Embryonic facial prominence (tissue), 1 donor: ENCODE results near the gene FNIP1.
"Not testable (repeated sequence)": the region's sequence is repeated elsewhere in the genome, so short reads cannot be mapped to it uniquely, and the experiment has no call there.

Experiments used
- DNase-seq: peaks from one replicate; pipeline ENCODE4 v3.0.0-alpha.2; 2016; ENCODE audit errors: extremely low spot score

FNIP1 gene

DNA sequence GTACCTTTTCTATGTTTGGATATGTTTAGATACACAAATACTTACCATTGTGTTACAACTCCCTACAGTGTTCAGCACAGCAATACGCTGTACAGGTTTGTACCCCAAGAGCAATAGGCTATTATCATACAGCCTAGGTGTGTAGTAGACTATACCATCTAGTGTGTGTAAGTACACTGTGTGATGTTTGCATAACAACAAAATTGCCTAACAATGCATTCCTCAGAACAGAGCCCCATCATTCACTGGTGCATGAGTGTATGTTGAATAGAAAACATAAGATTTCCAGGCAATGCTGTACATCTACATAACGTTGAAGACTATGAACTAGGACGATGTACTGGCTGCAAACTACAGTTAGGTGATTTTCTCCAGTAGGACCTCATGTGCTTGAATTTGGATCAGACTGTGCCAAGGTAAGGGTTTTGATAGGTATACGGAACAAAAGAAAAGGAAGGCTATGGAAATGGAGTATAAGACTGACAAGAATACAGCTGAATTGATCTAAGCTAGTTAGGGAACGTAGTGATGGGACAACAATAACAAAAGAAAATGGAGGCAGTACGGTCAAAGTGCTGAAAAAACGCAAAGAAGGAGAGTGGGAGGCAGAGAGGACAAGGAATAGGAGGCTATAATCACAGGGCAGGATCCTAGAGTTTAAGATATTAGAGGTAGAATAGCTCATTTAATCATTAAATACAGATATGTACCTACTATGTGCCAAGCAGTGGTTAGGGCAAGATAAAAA, 46.9 kb downstream of the FNIP1 start:
- DNase-seq = no peak

DNA sequence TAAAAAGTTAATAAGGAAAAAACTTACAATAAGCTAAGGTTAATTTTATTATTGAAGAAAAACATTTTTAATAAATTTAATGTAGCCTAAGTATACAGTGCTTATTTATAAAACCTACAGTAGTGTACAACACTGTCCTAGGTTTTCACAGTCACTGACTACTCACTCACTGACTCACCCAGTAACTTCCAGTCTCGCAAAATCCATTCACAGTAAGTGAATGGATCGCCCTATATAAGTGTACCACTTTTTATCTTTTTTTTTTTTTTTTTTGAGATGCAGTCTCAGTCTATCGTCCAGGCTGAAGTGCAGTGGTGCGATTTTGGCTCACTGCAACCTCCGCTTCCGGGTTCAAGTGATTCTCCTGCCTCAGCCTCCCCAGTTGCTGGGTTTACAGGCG, 47.7 kb downstream of the FNIP1 start:
- no peak for DNase-seq

- no peak for DNase-seq
Observed at GRCh38 chr5:131747180-131748105, 49.4 kb downstream of the FNIP1 start.

DNA sequence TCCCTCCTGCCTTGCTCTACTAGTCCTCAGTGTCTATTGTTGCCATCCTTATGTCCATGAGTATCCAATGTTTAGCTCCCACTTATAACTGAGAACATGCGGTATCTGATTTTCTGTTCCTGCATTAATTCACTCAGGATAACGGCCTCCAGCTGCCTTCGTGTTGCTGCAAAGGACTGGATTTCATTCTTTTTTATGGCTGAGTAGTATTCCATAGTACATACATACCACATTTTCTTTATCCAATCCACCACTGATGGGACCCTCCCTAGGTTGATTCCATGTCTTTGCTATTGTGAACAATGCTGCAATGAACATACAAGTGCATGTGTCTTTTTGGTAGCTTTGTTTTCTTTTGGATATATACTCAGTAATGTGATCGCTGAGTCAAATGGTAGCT, 50.4 kb downstream of the FNIP1 start:
- no peak for DNase-seq

DNA sequence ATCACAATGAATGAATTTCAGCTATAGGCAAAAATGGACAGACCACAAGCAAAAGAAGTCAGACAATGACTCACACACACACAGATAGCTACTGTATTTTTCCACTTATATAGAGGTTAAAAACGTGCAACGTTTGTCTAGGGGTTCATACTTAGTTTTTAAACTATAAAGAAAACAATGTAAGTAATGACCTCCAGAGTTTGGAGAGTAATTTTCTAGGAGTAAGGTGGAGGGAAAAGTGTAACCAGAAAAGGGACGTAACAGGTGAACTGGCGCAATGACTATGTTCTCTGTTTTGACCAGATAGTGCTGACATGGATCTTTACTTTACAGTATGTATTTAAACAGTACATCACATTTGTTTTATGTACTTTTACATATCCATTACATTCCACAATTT, 51.1 kb downstream of the FNIP1 start:
- DNase-seq = no peak

- no peak for DNase-seq
Observed at GRCh38 chr5:131745155-131745554, 51.7 kb downstream of the FNIP1 start.

GRCh38 chr5:131740477-131740876, 56.3 kb downstream of the FNIP1 start:
- DNase-seq = no peak

DNA sequence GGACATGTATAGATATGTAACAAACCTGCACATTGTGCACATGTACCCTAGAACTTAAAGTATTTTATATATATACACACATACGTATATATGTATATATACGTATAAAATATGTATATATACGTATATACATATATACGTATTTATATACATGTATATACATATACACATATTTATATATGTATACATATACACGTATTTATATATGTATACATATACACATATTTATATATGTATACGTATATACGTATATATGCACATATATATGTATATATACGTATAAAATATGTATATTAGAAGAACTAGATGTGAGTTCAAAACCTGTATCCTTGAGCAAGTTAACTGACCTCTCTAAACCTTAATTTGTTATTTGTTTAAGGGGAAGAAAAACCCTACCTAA, 61.4 kb downstream of the FNIP1 start:
- no peak for DNase-seq

DNA sequence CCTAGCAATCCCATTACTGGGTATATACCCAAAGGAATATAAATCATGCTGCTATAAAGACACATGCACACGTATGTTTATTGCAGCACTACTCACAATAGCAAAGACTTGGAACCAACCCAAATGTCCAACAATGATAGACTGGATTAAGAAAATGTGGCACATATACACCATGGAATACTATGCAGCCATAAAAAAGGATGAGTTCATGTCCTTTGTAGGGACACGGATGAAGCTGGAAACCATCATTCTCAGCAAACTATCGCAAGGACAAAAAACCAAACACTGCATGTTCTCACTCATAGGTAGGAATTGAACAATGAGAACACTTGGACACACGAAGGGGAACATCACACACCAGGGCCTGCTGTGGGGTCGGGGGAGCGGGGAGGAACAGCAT, 61.9 kb downstream of the FNIP1 start:
- not testable (repeated sequence) for DNase-seq

GRCh38 chr5:131729292-131729691, 67.5 kb downstream of the FNIP1 start:
- DNase-seq = not testable (repeated sequence)

DNA sequence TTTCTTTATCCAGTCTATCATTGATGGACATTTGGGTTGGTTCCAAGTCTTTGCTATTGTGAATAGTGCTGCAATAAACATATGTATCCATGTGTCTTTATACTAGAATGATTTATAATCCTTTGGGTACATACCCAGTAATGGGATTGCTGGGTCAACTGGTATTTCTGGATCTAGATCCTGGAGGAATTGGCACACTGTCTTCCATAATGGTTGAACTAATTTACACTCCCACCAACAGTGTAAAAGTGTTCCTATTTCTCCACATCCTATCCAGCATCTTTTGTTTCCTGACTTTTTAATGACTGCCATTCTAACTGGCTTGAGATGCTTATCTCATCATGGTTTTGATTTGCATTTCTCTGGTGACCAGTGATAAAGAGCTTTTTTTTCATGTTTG, 72.7 kb downstream of the FNIP1 start:
- DNase-seq = not testable (repeated sequence)

DNA sequence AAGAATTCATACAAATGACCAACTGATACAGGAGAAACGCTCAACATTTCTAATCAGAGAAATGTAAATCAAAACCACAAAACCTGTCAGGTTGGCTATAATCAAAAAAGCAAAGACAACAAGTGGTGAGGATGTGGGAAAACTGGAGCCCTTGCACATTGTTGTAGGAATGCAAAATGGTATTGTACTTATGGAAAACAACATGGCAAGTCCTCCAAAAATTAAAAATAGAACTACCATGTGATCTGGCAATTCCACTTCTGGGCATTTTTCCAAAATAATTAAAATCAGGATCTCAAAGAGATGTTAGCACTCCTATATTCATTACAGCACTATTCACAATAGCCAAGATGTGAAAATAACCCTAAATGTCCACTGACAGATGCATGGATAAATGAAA, 76.1 kb downstream of the FNIP1 start:
- no peak for DNase-seq

DNA sequence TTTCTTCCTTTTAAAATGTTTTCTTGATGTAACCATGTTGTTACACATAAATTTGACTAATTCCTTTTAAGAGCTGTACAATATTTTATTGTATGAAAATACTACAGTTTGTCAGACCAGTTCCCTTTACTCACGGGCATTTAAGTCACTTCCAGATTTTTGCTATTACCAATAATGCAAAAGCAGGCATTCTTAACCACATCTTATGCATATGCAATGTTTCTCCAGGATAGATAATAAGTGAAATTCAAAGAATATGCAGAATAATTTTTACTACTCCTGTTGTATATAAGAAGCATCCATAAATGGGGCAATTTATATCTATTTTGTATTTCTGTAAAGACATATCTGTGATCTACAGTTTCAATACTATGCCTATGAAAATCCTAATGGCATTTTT, 77.3 kb downstream of the FNIP1 start:
- DNase-seq = no peak

GRCh38 chr5:131718487-131719014, 78.3 kb downstream of the FNIP1 start:
- no peak for DNase-seq

DNA sequence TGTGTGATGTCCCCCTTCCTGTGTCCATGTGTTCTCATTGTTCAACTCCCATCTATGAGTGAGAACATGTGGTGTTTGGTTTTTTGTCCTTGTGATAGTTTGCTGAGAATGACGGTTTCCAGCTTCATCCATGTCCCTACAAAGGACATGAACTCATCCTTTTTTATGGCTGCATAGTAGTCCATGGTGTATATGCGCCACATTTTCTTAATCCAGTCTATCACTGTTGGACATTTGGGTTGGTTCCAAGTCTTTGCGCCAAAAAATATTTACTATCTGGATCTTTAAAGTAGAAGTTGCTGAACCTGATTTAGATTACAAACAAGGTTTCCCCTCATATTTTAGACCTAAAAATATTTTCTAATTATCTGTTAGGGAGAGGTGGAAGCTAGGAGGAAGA, 79.7 kb downstream of the FNIP1 start:
- DNase-seq = not testable (repeated sequence)

- DNase-seq = no peak
Observed at GRCh38 chr5:131716650-131717049, 80.2 kb downstream of the FNIP1 start.

GRCh38 chr5:131710391-131710790, 86.4 kb downstream of the FNIP1 start:
- DNase-seq = no peak

DNA sequence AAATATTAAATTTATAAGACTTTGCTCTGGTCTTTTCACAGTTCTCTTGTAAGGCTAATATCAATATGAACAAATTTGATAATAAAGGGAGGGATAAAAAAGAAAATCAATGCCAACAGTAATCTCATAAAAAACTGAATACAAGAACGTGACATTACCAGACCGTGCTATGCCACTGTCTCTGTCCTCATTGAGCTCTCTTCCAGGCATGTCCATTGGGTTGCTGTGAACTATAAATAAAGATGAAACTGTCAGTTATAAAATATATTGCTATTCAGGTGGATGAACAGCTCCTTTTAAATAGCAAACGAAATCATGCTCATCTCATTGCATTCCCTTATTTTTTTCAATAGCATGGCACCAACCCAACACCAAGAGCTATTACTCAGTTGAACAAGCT, 87.8 kb downstream of the FNIP1 start:
- no peak for DNase-seq

DNA sequence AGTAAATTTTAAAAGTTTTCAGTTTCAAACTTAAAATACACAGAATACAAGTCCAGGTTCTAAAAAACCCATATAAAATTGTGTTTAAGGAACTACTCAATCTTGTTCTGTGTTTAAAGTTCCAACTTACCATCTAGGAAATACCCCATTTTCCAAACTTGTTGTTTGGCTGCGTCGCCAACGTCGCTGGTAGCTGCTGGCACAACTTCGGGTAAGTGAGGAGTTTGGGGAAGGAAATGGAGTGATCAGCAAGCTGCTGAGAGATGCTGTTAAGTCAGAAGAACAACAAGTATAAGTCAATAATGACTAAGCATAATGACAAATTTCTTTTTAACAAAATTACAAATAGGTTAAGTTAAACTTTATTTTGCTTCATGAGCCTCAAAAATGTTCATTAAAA, 90.5 kb downstream of the FNIP1 start:
- no peak for DNase-seq

DNA sequence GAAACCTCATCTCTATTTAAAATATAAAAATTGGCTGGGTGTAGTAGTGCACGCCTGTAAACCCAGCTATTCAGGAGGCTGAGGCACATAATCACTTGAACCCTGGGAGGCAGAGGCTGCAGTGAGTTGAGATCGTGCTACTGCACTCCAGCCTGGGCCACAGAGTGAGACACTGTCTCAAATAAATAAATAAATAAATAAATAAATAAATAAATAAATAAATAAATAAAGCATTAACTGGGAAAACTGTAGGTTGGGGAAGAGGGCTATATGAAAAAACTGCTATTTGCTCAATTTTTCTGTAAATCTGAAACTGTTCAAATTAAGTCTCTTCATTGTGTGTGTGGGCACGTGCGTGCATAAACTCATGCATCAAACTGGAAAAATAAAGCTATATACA, 101.9 kb downstream of the FNIP1 start:
- DNase-seq = no peak

DNA sequence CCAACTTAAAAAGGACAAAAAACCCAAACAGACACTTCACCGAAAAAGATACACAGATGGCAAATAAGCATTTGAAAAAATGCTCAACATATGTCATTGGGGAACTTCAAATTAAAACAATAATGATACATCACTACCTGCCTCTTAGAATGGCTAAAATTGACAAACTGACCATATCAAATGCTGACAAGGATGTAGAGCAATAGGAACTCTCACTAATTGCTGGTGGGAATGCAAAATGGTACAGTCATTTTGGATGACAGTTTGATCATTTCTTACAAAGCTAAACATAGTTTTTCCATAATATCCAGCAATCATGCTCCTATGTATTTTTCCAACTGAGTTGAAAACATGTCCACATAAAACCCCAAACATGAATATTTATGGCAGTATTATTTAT, 102.9 kb downstream of the FNIP1 start:
- DNase-seq = no peak

DNA sequence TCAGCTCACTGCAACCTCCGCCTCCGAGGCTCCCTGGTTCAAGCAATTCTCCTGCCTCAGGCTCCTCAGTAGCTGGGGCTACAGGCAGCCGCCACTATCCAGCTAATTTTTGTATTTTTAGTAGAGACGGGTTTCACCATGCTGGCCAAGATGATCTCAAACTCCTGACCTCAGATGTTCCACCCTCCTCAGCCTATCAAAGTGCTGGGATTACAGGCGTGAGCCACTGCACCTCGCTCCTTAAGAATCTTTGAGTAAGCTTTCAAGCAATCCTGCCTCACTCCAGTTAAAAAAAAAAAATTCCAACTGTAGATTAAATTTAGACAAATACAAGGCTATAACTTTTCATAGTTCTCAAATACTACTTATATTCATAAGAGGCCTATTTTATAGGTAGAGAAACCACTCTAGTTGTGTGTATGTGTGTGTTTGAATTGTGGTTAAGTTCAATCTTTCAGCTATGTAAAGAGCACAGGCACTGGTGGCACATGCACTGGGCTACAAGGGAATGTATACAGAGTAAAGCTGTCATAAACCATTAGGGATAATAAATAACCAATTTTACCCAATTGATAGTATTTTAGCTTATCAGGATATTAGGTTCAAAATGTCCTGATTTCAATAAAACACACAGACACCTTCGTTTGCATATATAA, 111.2 kb downstream of the FNIP1 start:
- DNase-seq = no peak
